ENCODE measurements around the gene ITGA4.
"Not testable (repeated sequence)": the region's sequence is repeated elsewhere in the genome, so short reads cannot be mapped to it uniquely, and the experiment has no call there.

The ITGA4 gene

DNA sequence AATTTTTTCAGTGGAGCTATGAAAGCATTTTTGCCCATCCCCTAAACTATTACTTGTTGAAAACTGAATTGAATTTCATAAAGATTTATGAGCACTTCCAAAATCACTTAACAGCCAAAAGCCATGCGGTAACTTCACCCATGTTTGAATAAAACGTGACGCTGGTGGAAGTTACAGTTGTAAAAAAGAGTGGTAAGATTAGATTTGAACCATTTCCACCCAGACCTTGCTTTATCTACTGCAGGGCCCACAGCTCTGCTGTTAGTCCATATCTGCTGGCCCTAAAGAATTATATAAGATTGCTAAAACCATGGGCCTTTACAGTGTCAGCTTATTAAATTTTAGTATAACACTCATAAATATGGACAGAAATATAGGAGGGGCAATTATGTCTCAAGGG is 15.5 kb upstream of the ITGA4 start:
- H3K4me3 ChIP-seq (ENCODE audit: low read depth, low read length): no peak overlapping the region
- TF ChIP-seq, protein P1, sequence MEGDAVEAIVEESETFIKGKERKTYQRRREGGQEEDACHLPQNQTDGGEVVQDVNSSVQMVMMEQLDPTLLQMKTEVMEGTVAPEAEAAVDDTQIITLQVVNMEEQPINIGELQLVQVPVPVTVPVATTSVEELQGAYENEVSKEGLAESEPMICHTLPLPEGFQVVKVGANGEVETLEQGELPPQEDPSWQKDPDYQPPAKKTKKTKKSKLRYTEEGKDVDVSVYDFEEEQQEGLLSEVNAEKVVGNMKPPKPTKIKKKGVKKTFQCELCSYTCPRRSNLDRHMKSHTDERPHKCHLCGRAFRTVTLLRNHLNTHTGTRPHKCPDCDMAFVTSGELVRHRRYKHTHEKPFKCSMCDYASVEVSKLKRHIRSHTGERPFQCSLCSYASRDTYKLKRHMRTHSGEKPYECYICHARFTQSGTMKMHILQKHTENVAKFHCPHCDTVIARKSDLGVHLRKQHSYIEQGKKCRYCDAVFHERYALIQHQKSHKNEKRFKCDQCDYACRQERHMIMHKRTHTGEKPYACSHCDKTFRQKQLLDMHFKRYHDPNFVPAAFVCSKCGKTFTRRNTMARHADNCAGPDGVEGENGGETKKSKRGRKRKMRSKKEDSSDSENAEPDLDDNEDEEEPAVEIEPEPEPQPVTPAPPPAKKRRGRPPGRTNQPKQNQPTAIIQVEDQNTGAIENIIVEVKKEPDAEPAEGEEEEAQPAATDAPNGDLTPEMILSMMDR (IDR thresholded peaks at IDR 0.05; ENCODE audit: low read depth, low read length): no peak

DNA sequence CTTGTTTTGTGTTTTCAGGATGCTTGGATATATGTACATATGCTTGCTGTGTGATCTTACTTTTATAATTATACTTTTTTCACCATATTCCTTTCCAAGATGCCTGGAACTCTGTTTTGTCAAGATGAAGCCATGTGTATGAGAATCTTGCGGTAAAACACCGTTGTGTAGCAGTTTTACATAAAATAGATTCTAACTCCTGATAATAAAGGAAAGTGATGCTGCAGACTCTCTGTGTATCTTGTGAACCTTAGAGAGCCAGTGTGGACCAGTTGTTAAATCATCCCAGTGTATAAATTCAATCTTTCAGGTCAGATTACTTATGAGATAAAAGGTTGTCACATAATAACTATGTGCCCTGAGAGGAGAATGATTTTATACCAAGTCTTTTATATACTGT is 12.5 kb upstream of the ITGA4 start:
- no peak overlapping the region for H3K4me3 ChIP-seq (ENCODE audit: low read depth, low read length)
- TF ChIP-seq, protein P1 (IDR thresholded peaks at IDR 0.05; ENCODE audit: low read depth, low read length): no peak

DNA sequence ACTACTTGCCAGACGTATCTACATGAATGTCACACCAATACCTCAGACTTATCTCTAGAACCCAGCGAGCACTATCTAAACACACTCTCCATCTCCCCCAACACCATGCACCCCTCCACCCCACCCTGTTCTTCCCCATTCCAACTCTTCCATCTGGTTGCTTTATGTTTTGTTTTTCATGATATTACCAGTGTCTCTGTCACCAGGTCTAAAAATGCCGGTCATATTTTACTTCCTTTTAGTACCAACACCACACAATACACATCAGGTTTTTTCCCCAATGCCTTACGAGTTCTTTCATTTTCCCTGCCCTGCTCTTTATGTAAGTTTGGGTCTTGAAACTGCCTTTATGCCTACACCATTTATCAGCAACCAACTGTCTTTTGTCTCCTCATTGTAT is 10.2 kb upstream of the ITGA4 start:
- TF ChIP-seq, protein P1 (IDR thresholded peaks at IDR 0.05; ENCODE audit: low read depth, low read length): no peak
- H3K4me3 ChIP-seq (ENCODE audit: low read depth, low read length): no peak overlapping the region

DNA sequence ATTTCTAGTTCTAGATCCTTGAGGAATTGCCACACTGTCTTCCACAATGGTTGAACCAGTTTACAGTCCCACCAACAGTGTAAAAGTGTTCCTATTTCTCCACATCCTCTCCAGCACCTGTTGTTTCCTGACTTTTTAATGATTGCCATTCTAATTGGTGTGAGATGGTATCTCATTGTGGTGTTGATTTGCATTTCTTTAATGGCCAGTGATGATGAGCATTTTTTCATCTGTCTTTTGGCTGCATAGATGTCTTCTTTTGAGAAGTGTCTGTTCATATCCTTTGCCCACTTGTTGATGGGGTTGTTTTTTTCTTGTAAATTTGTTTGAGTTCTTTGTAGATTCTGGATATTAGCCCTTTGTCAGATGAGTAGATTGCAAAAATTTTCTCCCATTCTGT is 7.9 kb upstream of the ITGA4 start:
- not testable (repeated sequence) for H3K4me3 ChIP-seq (ENCODE audit: low read depth, low read length)

DNA sequence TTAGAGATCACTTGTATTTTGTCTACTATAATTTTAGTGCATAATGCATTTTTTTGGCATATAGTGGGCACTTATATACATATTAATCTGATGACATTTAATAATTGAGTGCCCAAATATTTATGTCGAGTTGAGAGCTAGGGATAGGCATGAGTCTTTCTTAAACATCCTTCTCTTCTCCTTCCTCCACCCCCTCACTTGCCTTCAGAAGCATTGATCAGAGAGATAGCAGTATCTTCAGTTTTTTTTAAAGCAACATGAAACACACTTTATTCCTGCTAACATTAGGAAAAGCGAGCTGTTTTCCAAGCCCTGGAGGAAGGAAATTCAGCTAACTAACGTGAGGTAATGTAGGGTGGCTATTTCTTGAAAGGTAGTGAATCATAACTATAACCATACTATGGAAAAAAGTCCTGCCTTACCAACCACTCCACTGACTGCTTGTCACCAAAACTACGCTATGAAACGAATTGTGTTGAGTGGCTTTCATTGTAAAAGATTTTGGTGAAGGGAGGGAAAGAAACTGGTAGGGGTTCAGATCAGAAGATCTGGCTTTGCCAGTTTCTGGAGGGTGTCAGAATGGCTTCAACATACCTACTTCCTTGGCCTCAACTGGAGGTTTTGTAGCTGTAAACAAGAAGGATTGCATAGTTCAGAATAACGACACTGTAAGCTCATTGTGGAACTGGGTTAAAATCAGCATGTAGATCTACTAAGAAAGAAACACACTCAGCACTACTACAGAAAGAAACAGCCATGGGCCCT is 2.3 kb upstream of the ITGA4 start:
- TF ChIP-seq, protein P1 (IDR thresholded peaks at IDR 0.05; ENCODE audit: low read depth, low read length): no peak
- H3K4me3 ChIP-seq (ENCODE audit: low read depth, low read length): no peak overlapping the region

DNA sequence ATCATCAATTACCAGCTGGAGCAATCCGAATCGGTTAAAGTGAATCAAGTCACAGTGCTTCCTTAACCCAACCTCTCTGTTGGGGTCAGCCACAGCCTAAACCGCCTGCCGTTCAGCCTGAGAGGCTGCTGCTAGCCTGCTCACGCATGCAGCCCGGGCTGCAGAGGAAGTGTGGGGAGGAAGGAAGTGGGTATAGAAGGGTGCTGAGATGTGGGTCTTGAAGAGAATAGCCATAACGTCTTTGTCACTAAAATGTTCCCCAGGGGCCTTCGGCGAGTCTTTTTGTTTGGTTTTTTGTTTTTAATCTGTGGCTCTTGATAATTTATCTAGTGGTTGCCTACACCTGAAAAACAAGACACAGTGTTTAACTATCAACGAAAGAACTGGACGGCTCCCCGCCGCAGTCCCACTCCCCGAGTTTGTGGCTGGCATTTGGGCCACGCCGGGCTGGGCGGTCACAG is 496 bp upstream of the ITGA4 start:
- H3K4me3 ChIP-seq (ENCODE audit: low read depth, low read length): peak overlapping the region; percentile 75
- TF ChIP-seq, protein P1 (IDR thresholded peaks at IDR 0.05; ENCODE audit: low read depth, low read length): no peak

DNA sequence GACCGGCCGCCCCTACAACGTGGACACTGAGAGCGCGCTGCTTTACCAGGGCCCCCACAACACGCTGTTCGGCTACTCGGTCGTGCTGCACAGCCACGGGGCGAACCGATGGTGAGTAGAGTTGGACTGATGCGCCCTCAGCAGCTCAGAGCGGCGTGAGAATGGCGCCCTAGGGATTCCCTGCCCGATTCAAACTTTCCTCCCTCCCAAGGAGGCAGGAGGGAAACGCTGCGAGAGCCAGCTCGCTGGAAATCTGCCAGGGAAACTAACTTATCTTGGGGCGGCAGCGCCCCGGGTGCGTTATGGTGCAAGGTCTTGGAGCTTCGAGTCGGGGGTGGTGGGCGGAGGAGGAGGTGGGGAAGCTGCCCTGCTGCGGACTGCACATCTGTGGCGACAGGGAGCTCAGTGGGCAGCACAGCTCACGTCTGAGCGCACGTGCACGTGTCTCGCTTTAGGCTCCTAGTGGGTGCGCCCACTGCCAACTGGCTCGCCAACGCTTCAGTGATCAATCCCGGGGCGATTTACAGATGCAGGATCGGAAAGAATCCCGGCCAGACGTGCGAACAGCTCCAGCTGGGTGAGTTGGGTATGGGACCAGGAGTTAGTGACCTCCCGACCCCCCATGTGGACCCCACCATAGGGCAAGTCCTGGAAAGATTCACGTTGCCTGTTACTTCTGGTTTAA is 697 bp downstream of the ITGA4 start:
- peak overlapping the region; percentile 75 for H3K4me3 ChIP-seq (ENCODE audit: low read depth, low read length)
- TF ChIP-seq, protein P1 (IDR thresholded peaks at IDR 0.05; ENCODE audit: low read depth, low read length): no peak
